ENCODE results near the gene CDH8.
"Not testable (repeated sequence)": the region's sequence is repeated elsewhere in the genome, so short reads cannot be mapped to it uniquely, and the experiment has no call there.

CDH8 gene

GRCh38 chr16:61836804-61837393, 199.3 kb downstream of the CDH8 start:
- DNase-seq: no peak

GRCh38 chr16:61834082-61834481, 202.2 kb downstream of the CDH8 start:
- no peak for DNase-seq

- DNase-seq: no peak
Measured at GRCh38 chr16:61831351-61831917, 204.8 kb downstream of the CDH8 start.

GRCh38 chr16:61829631-61830030, 206.6 kb downstream of the CDH8 start:
- DNase-seq: no peak

GRCh38 chr16:61823326-61823725, 212.9 kb downstream of the CDH8 start:
- no peak for DNase-seq

GRCh38 chr16:61820820-61821219, 215.4 kb downstream of the CDH8 start:
- DNase-seq: no peak

- no peak for DNase-seq
Measured at GRCh38 chr16:61820398-61820797, 215.8 kb downstream of the CDH8 start.

- no peak for DNase-seq
Measured at GRCh38 chr16:61818850-61819249, 217.4 kb downstream of the CDH8 start.

GRCh38 chr16:61817583-61818278, 218.5 kb downstream of the CDH8 start:
- DNase-seq: no peak

- no peak for DNase-seq
Measured at GRCh38 chr16:61814726-61815347, 221.4 kb downstream of the CDH8 start.

- no peak for DNase-seq
Measured at GRCh38 chr16:61813339-61813738, 222.9 kb downstream of the CDH8 start.

GRCh38 chr16:61812251-61812650, 224.0 kb downstream of the CDH8 start:
- no peak for DNase-seq

- DNase-seq: no peak
Measured at GRCh38 chr16:61807551-61807950, 228.7 kb downstream of the CDH8 start.

GRCh38 chr16:61801217-61801616, 235.0 kb downstream of the CDH8 start:
- not testable (repeated sequence) for DNase-seq

- DNase-seq: no peak
Measured at GRCh38 chr16:61798741-61799140, 237.5 kb downstream of the CDH8 start.

GRCh38 chr16:61797961-61798507, 238.2 kb downstream of the CDH8 start:
- DNase-seq: no peak

GRCh38 chr16:61797296-61797795, 238.9 kb downstream of the CDH8 start:
- no peak for DNase-seq

- DNase-seq: no peak
Measured at GRCh38 chr16:61792194-61792909, 243.9 kb downstream of the CDH8 start.

- no peak for DNase-seq
Measured at GRCh38 chr16:61791464-61791863, 244.8 kb downstream of the CDH8 start.

- not testable (repeated sequence) for DNase-seq
Measured at GRCh38 chr16:61781855-61782254, 254.4 kb downstream of the CDH8 start.

GRCh38 chr16:61780161-61780560, 256.1 kb downstream of the CDH8 start:
- DNase-seq: no peak

GRCh38 chr16:61770301-61770700, 265.9 kb downstream of the CDH8 start:
- DNase-seq: no peak

- no peak for DNase-seq
Measured at GRCh38 chr16:61763991-61764390, 272.2 kb downstream of the CDH8 start.
